Activated CD8-positive, alpha-beta T cell treated with anti-CD3 and anti-CD28 coated beads, Interleukin-2, amount 10 ng/mL, durations not matched to agents 7 days and 5 days (primary cell): ENCODE measurements around the gene C10orf71. TPM values are rescaled to one million over a fixed set of nuclear protein-coding genes. Genes with fewer than 3 reads are reported as not detected.

Source experiments
- ATAC-seq: fragments of 150-1000 bp; cut with Tn5 transposase; one replicate; pipeline ENCODE4 v1.10.0; 2021; ENCODE audit warnings: moderate library complexity
- CTCF ChIA-PET: fragments of 350-600 bp; sonication (Branson Sonifier 250); formaldehyde crosslinking; loops from one replicate; lab custom pipeline; 2021; ENCODE audit warnings: antibody characterized with exemption; lab: Charles Lee
- POLR2A ChIA-PET: fragments of 350-600 bp; sonication (Branson Sonifier 250); formaldehyde crosslinking; loops from one replicate; lab custom pipeline; 2021; ENCODE audit warnings: antibody characterized with exemption; lab: Charles Lee
- DNase-seq: peaks from one replicate; pipeline ENCODE4 v3.0.0-alpha.2; 2020
- H3K27ac Mint-ChIP-seq: one replicate; pipeline ENCODE4 v1.8.0; 2021; ENCODE audit warnings: mild to moderate bottlenecking, mixed read lengths
- H3K27me3 Mint-ChIP-seq: one replicate; pipeline ENCODE4 v1.8.0; 2021; ENCODE audit warnings: low read depth, mixed read lengths
- H3K36me3 Mint-ChIP-seq: one replicate; pipeline ENCODE4 v1.8.0; 2021; ENCODE audit warnings: low read depth, mixed read lengths
- H3K4me1 Mint-ChIP-seq: one replicate; pipeline ENCODE4 v1.8.0; 2021; ENCODE audit warnings: low read depth, mixed read lengths
- H3K4me3 Mint-ChIP-seq: one replicate; pipeline ENCODE4 v1.8.0; 2021; ENCODE audit warnings: mild to moderate bottlenecking, mixed read lengths
- H3K9me3 Mint-ChIP-seq: one replicate; pipeline ENCODE4 v1.8.0; 2022; ENCODE audit warnings: mixed read lengths; ENCODE audit not compliant: insufficient read depth
- total RNA-seq, 2 experiments: library from RNA; stranded (reverse); gene quantifications; one replicate each; pipeline ENCODE4 v1.2.3, GENCODE V29; 2021

Gene C10orf71
- total RNA-seq, 2 experiments from 2014 or later = not detected

DNA sequence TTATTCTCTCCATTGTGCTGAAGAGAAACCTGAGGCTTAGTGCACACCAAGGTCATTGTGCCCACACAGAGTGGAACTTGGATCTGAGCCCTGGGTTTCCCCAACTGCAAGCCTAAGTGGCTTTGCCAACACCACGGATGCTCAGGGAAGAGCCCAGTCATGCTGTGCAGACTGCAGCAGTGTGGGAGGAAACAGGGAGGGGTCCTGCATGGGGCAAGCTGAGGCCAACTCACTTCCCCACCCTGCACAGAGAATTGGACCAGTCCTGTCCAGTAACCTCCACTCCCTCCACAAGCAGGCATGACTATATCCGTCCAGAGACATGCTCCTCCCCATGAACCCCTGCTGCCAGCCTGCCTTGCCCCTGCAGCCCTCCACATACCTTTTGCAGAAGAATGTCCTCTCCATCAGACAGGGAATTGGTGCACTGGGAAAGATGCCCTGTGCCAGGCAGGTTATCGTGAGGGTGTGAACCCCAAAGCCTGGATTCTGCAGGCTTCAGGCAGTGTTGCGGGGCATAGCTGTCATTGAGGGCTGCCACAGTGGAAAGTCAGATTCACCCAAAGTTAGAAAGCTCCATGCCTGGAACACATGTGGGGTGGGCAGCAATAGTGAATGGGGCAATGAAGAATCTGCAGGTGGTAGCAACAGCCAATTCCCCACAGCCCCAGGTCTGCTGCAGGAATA, 52.0 kb downstream of the C10orf71 start:
- DNase-seq (no peak), ATAC-seq (no peak)
- ChIA-PET POLR2A (no interaction called here), CTCF (interaction anchor here (0.7 kb wide), 1 partner anchor 427 kb away, joined by 3 read pairs; no protein-coding TSS in a partner anchor)
- H3K36me3 Mint-ChIP-seq = no peaks in the 10 kb centered on the region
- no peak overlapping the region for H3K4me3 Mint-ChIP-seq
- H3K4me1 Mint-ChIP-seq = no peaks in the 10 kb centered on the region
- H3K9me3 Mint-ChIP-seq = no peaks in the 10 kb centered on the region
- peaks cover 13% of the 10 kb centered on the region for H3K27me3 Mint-ChIP-seq
- no peak overlapping the region for H3K27ac Mint-ChIP-seq

DNA sequence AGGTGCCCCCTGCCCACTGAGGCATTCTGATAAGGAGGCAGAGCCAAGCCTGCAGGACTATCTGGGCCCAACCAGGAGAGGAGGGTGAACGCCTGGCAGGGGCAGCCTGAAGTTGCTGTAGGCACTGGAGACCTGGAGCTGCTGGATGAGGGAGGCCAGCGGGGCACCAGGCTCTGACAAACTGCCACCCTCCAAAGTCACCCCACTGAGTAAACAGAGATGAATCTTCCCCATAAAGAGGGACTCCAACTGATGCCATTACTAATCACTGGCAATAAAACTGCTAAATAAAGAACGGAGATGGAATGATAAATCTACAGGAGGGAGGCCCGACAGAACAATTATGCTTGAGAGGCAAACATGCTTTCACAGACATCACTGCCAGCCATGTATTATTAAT, 52.7 kb downstream of the C10orf71 start:
- H3K27me3 Mint-ChIP-seq = peaks cover 10% of the 10 kb centered on the region
- no peak for DNase-seq
- CTCF ChIA-PET = no interaction called here

DNA sequence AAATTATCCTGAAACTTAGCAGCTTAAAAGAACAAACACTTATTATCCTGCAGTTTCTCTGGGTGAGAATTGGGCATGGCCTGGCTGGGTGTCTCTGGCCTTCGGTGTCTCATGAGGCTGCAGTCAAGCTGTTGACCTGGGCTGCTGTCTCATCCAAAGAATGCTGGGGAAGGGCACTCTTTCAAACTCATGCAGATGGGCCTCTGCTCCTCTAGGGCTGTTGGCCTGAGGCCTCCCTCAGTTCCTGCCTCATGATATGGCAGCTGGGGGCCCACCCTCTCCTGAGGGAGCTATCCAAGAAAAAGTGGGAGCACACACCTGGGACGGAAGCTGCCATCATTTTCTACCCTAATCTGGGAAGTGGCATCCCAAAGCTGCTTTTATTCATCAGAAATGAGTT, 53.4 kb downstream of the C10orf71 start:
- POLR2A ChIA-PET = no interaction called here
- Mint-ChIP-seq H3K9me3 (no peaks in the 10 kb centered on the region), H3K4me3 (no peak overlapping the region), H3K4me1 (peaks cover 3% of the 10 kb centered on the region), H3K27me3 (peaks cover 10% of the 10 kb centered on the region), H3K36me3 (no peaks in the 10 kb centered on the region), H3K27ac (no peak overlapping the region)
- no peak for ATAC-seq
- no peak for DNase-seq
- CTCF ChIA-PET = no interaction called here

More for the DNA sequence above, 52.7 kb downstream of the C10orf71 start:
- Mint-ChIP-seq H3K27ac (no peak overlapping the region), H3K4me3 (no peak overlapping the region), H3K4me1 (no peaks in the 10 kb centered on the region), H3K9me3 (no peaks in the 10 kb centered on the region), H3K36me3 (no peaks in the 10 kb centered on the region)
- POLR2A ChIA-PET = no interaction called here
- no peak for ATAC-seq

DNA sequence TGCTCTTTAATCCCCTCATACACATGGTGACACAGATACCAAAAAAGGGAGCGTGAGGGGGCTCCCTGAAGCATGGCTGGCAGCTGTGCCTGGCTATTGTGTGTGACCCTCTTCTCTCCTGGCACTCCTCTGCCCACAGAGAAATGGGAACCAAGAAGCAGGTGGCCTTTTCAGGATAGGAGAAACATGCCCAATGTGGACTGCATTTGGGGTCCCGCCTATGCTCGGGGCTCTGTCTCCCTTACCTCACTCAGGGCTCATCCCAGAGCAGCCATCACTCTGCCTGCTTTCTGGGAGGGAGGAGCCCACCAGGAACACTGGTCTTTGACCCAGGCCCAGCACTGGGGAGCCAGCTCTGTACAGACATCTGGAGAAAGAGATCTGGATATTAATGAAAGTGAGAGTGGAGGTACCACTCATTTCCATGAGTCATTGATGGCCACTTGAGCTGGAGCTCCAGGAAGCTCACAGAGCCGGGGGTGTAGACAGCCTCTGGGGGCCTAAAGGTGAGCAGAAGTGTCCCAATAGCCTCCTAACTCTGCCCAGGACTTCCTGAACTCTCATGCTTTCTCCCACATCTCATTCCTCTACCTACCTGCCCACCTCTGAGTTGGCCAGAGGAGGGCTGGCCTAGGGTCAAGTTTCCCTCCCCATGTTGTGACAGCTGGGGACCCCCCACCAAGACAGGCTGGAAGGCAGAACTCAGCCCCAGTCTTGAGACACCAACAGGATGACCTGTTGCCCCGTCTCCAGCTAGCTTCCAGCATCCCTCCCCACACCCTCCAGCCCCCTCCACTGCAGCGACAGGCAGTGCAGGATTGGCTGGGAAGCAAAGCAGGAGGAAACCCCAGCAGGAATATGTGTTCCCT, 54.3 kb downstream of the C10orf71 start:
- no peak overlapping the region for H3K4me3 Mint-ChIP-seq
- H3K27ac Mint-ChIP-seq = no peak overlapping the region
- ATAC-seq (no peak), DNase-seq (no peak)
- H3K27me3 Mint-ChIP-seq = peaks cover 10% of the 10 kb centered on the region
- ChIA-PET POLR2A (no interaction called here), CTCF (no interaction called here)
- H3K4me1 Mint-ChIP-seq = peaks cover 3% of the 10 kb centered on the region
- H3K36me3 Mint-ChIP-seq = no peaks in the 10 kb centered on the region
- no peaks in the 10 kb centered on the region for H3K9me3 Mint-ChIP-seq

DNA sequence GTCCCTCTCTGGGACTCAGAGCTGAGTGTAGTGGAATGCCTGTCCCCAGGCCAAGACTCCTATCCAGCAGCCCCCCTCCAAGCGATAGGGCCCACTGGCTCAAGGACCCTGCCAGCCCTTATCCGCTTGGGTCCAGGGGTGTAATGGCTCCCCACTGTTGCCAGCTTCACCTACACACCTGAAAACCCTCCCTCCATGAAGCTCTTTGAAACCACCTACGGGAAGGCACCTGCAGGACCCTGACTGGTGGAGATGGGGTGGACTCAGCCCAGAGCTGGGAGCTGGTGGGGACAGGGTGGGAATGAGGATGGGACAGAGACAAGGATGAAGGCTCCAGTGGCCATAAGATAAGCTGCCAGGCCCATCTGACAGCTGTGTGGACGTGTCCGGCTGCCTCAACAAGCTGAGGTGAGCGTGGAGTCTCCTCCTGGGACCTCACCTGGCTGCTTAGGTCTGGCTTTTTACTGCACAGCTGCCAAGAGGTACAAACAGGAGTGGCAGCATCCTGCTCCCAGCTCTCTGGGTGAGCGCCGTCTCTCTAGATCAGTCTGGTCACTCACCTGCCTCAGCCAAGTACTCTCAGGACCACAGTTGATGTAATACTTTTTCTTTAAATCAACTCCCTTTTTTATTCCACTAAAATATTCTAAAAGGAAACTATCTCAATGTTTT, 55.1 kb downstream of the C10orf71 start:
- Mint-ChIP-seq H3K27ac (no peak overlapping the region), H3K4me1 (peaks cover 3% of the 10 kb centered on the region), H3K4me3 (no peak overlapping the region), H3K36me3 (no peaks in the 10 kb centered on the region), H3K9me3 (no peaks in the 10 kb centered on the region), H3K27me3 (peaks cover 13% of the 10 kb centered on the region)
- DNase-seq = peak; percentile 13
- ChIA-PET CTCF (no interaction called here), POLR2A (no interaction called here)
- ATAC-seq = no peak

DNA sequence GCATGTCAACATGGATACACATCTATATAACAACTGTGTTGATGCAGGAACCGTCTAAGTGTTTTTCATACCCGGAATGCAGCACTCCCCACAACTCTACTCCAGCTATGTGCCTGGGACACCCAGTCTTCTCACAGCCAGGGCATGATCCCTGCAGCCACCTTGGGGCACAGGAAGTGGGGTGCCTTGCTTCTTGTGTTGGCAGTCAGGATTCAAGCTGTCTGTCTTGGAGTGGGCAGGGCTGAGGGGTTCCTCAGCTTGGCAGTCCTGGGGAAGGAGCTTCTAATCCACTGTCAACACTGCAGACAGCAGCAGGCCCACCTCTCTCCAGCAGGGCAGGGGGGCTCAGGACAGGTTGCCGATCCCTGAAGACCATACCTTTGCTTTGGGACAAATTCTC, 55.6 kb downstream of the C10orf71 start:
- CTCF ChIA-PET = no interaction called here
- Mint-ChIP-seq H3K27ac (no peak overlapping the region), H3K4me3 (no peak overlapping the region), H3K36me3 (no peaks in the 10 kb centered on the region), H3K27me3 (peaks cover 13% of the 10 kb centered on the region), H3K9me3 (no peaks in the 10 kb centered on the region), H3K4me1 (peaks cover 3% of the 10 kb centered on the region)
- no peak for ATAC-seq
- POLR2A ChIA-PET = no interaction called here
- peak; percentile 1 for DNase-seq

DNA sequence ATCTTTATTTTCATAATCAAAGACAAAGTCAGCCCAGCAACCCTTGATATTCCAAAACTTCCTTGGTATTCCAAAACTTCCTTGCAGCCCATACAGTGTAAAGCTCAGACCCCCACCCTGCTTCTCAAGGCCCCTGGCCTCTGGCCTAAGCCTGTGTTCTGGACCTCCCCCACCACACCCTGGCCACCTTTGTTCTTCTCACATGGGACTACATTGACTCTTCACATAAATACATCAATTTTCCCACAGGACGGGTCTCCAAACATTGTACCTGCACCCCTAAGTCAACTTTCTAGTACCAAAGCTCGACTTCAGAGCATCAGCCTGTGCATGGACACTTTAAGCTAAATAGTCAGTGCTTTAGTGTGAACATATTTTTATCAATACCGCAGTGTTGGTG, 56.3 kb downstream of the C10orf71 start:
- no peak overlapping the region for H3K27ac Mint-ChIP-seq

DNA sequence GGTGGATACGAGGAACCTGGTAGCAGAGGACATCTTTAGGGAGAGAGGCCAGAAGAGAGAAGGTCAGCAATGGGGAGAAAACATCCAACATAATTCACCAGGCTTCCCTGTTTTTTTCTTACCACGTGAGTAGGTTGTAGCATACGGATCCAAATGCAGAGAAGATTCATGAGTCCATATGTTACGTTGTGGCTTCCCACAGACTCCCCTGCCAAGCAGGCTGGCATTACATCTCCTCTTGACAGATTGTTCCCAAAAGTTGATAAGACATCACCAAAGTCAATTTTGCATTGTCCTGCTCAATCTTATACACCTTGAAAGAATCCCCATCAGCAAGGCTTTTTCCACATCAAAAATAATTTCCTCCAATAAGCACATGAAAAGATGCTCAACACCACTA, 57.2 kb downstream of the C10orf71 start:
- ChIA-PET POLR2A (no interaction called here), CTCF (no interaction called here)
- Mint-ChIP-seq H3K4me1 (peaks cover 3% of the 10 kb centered on the region), H3K9me3 (no peaks in the 10 kb centered on the region), H3K4me3 (no peak overlapping the region), H3K27me3 (peaks cover 13% of the 10 kb centered on the region), H3K36me3 (no peaks in the 10 kb centered on the region), H3K27ac (no peak overlapping the region)
- no peak for ATAC-seq
- no peak for DNase-seq

More for the DNA sequence above, 56.3 kb downstream of the C10orf71 start:
- peaks cover 3% of the 10 kb centered on the region for H3K4me1 Mint-ChIP-seq
- no peaks in the 10 kb centered on the region for H3K36me3 Mint-ChIP-seq
- ChIA-PET CTCF (no interaction called here), POLR2A (no interaction called here)
- H3K9me3 Mint-ChIP-seq = no peaks in the 10 kb centered on the region
- no peak overlapping the region for H3K4me3 Mint-ChIP-seq
- DNase-seq = no peak
- ATAC-seq = no peak
- peaks cover 13% of the 10 kb centered on the region for H3K27me3 Mint-ChIP-seq

DNA sequence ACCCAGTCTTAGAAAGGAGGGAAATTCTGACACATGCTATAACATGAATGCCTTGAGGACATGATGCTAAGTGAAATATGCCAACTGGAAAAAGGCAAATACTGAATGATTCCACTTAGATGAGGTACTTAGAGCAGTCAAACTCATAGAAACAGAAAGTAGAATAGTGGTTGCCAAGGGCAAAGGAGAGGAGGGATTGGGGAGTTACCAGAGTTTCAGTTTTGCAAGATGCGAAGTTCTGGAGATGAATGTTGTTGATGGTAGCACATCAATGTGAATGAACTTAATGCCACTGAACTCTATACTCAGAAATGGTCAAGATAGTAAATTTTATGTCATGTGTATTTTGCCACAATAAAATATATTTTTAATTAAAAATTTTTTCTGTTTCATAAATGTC, 58.0 kb downstream of the C10orf71 start:
- no peak overlapping the region for H3K4me3 Mint-ChIP-seq
- ATAC-seq (no peak), DNase-seq (peak; percentile 12)
- H3K27me3 Mint-ChIP-seq = peaks cover 13% of the 10 kb centered on the region
- POLR2A ChIA-PET = no interaction called here
- H3K4me1 Mint-ChIP-seq = peaks cover 3% of the 10 kb centered on the region
- no peaks in the 10 kb centered on the region for H3K9me3 Mint-ChIP-seq
- no peaks in the 10 kb centered on the region for H3K36me3 Mint-ChIP-seq
- H3K27ac Mint-ChIP-seq = no peak overlapping the region
- CTCF ChIA-PET = no interaction called here

DNA sequence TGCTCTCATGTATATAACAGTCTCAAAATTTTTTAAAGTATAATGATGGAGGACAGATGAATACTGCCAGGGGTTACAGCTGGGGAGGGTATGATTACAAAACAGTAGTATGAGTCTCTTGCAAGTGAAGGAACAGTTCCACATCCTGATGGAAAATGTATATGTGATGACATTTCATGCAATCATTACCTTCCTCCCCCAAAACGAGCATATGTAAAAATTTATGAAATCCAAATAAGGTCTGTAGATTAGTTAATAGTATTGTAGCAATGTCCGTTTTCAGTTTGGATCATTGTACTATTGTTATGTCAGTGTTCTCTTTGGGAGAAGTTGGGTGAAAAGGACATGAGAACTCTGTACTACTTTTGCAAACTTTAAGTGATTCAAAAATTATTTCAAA, 58.9 kb downstream of the C10orf71 start:
- no peaks in the 10 kb centered on the region for H3K9me3 Mint-ChIP-seq
- no peak overlapping the region for H3K4me3 Mint-ChIP-seq
- H3K4me1 Mint-ChIP-seq = peaks cover 3% of the 10 kb centered on the region
- no peaks in the 10 kb centered on the region for H3K36me3 Mint-ChIP-seq
- ATAC-seq = no peak
- no peak overlapping the region for H3K27ac Mint-ChIP-seq
- DNase-seq = no peak
- H3K27me3 Mint-ChIP-seq = peaks cover 16% of the 10 kb centered on the region
- ChIA-PET CTCF (no interaction called here), POLR2A (no interaction called here)

DNA sequence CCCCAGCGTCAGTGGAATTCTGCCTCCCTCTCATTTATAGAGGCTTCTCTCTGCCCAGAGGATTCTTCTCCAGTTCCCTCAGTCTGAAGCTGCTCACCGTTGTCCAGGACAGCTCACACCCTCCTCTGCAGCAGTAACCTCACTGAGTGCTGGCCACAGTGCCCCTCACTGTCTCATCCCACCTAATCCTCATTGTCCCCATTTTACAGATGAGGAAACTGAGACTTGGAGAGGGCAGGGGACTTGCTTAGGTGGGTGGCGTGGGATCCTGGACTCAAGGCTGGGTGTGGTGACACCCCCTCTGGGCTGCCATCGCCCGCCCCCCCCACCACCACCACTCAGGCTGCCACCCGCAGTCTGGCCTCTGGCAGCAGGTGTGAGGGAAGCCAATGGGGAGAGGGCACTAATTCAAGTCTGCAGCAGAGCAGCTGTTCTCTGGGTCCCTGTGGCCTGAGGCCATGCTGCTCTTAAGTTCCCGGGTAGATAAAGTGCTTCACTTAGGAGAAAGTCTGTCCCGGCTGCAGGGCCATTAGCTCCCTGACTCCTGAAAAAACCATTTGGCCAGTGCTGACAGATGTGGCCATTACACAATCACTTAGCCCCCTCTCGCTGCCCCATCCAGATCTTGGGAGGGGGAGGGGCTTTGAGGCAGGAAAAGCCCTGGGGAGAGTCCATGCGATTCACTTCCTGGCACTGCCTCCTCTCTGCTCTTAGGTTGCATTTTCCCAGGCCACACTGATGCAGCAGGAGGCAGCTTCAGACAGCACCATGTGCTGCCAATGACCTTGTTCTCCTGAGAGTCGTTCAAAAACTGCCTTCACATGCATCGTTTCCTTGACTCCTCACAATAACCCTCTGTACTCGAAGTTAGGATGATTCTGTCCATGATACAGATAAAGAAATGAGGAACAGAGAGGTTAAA, 60.6 kb downstream of the C10orf71 start:
- peaks cover 3% of the 10 kb centered on the region for H3K4me1 Mint-ChIP-seq

More for the DNA sequence above, 60.6 kb downstream of the C10orf71 start:
- Mint-ChIP-seq H3K36me3 (no peaks in the 10 kb centered on the region), H3K27ac (no peak overlapping the region), H3K4me3 (no peak overlapping the region), H3K9me3 (no peaks in the 10 kb centered on the region), H3K27me3 (peaks cover 16% of the 10 kb centered on the region)
- DNase-seq = peak; percentile 14
- no peak for ATAC-seq
- CTCF ChIA-PET = no interaction called here
- POLR2A ChIA-PET = no interaction called here
